Measurements from ENCODE around the gene CEP83.

DNA sequence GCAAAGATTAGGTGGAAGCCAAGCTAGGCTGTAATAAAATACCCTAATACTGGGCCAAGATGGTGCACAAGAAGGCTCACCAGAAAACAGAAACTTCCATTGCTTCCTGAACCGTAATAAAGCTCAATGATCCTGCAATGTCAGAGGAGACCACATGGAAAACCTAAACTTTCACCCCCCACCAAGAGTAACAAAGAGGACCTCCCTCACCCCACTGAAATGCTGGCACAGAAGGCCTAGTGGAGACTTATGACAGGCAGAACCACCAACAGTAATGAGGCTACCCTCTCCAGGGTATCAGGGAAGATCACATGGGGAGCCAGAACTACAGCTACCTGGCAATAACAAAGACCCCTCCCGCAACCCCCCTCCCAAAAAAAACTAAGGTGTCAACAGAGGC is 43.1 kb downstream of the CEP83 start:
- no peak for TF ChIP-seq EZH2phosphoT487 (IDR thresholded peaks at IDR 0.05; ENCODE audit: low read depth)
- TF ChIP-seq, protein P1, sequence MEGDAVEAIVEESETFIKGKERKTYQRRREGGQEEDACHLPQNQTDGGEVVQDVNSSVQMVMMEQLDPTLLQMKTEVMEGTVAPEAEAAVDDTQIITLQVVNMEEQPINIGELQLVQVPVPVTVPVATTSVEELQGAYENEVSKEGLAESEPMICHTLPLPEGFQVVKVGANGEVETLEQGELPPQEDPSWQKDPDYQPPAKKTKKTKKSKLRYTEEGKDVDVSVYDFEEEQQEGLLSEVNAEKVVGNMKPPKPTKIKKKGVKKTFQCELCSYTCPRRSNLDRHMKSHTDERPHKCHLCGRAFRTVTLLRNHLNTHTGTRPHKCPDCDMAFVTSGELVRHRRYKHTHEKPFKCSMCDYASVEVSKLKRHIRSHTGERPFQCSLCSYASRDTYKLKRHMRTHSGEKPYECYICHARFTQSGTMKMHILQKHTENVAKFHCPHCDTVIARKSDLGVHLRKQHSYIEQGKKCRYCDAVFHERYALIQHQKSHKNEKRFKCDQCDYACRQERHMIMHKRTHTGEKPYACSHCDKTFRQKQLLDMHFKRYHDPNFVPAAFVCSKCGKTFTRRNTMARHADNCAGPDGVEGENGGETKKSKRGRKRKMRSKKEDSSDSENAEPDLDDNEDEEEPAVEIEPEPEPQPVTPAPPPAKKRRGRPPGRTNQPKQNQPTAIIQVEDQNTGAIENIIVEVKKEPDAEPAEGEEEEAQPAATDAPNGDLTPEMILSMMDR (IDR thresholded peaks at IDR 0.05; ENCODE audit: low read depth, low read length) = no peak
